OCI-M2 (cell line): ENCODE results near the gene NFIX.
"Not testable (repeated sequence)": the region's sequence is repeated elsewhere in the genome, so short reads cannot be mapped to it uniquely, and the experiment has no call there.

Experiments used
- DNase-seq: peaks from one replicate; lab custom pipeline; 2025; ENCODE audit not compliant: unreplicated experiment; lab: John Stamatoyannopoulos, UW

NFIX gene

GRCh38 chr19:12957389-12957952, 37.8 kb upstream of the NFIX start:
- not testable (repeated sequence) for DNase-seq

DNA sequence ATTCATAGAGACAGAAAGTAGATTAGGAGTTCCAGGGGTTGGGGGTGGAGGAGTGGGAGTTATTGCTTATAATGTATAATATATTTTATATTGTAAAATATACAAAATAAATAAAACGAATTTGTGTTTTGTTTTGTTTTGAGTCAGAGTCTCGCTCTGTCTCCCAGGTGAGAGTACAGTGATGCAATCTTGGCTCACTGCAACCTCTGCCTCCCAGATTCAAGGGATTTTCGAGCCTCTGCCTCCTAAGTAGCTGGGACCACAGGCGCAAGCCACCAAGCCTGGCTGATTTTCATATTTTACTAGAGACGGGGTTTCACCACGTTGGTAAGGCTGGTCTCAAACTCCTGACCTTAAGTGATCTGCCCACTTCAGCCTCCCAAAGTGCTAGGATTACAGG, 35.8 kb upstream of the NFIX start:
- DNase-seq = no peak

GRCh38 chr19:12965017-12965811, 30.1 kb upstream of the NFIX start:
- DNase-seq = no peak

DNA sequence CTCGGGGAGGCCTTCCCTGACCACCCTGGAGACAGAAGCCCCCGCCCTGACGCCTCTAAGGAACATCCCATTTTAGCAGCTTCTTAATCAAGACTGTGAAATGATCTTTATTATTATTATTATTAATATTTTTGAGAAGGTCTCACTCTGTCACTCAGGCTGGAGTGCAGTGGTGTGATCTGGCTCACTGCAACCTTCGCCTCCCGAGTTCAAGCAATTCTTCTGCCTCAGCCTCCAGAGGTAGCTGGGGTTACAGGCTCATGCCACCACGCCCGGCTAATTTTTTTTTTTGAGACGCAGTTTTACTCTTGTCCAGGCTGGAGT, 29.5 kb upstream of the NFIX start:
- DNase-seq = no peak

DNA sequence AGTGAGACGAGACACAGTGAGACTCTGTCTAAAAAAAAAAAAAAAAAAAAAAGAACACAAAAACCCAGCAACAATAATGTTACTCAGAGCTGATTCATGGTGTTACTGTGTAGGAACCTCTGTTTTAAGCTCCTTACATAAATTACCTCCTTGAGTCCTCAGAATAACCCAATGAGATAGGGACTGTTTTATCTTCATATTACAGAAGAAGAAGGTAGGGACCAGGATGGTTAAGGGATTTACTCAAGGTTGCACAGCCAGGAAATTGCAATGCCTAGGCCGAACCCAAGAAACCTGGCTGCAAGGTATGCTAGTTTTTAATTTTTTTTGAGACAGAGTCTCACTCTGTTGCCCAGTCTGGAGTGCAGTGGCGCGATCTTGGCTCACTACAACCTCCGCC, 27.4 kb upstream of the NFIX start:
- no peak for DNase-seq

DNA sequence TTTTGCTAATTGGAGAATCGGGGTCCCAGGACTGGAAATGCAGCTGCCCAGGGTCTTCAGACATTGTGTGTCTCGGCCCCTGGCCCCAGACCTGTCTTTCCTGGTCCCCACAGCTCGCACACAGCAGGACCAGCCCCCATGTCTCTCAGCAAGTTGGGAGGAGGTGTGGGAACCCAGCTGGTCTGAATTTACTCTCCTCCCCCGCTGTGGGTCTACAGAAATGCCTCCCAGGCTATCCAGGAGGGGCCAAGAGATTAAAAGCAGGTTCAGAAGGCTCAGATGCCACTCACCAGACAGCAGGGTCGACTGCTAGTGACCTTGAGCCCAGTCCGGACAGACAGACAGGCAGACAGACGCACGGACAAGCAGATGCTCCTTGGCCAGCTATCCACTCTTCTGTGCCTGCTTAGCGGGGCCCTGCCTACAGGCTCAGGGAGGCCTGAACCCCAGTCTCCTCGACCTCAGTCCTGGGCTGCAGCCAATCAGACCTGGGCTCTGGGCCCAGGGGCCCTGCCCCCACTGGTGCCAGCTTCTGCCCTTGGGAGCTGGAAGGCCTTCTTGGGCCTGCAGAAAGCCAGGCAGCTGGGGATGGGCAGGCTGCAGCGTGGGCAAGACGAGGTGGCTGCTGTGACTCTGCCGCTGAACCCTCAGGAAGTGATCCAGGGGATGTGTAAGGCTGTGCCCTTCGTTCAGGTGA, 25.8 kb upstream of the NFIX start, which contains the start of gene DAND5:
DAND5 (plus strand) TSS at position 285 of the 697 bp plus-strand sequence; CDS start at position 370, 85 bp downstream.
- no peak for DNase-seq

- no peak for DNase-seq
Observed at GRCh38 chr19:12970070-12970820, 25.0 kb upstream of the NFIX start.

DNA sequence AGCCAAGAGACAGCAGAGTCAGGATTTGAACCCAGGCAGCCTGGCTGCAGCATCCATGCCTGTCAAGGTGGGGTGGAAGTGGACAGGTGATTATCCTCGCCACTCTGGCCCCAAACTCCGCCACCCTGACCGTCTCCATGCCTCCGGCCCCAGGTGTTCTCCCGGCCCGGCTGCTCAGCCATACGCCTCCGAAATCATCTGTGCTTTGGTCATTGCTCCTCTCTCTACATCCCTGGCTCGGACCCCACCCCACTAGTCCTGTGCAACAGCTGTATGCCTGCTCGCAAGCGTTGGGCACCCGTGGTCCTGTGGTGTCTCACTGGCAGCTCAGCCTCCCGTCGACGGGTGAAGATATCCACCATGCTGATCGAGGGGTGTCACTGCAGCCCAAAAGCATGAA, 22.0 kb upstream of the NFIX start:
- no peak for DNase-seq

DNA sequence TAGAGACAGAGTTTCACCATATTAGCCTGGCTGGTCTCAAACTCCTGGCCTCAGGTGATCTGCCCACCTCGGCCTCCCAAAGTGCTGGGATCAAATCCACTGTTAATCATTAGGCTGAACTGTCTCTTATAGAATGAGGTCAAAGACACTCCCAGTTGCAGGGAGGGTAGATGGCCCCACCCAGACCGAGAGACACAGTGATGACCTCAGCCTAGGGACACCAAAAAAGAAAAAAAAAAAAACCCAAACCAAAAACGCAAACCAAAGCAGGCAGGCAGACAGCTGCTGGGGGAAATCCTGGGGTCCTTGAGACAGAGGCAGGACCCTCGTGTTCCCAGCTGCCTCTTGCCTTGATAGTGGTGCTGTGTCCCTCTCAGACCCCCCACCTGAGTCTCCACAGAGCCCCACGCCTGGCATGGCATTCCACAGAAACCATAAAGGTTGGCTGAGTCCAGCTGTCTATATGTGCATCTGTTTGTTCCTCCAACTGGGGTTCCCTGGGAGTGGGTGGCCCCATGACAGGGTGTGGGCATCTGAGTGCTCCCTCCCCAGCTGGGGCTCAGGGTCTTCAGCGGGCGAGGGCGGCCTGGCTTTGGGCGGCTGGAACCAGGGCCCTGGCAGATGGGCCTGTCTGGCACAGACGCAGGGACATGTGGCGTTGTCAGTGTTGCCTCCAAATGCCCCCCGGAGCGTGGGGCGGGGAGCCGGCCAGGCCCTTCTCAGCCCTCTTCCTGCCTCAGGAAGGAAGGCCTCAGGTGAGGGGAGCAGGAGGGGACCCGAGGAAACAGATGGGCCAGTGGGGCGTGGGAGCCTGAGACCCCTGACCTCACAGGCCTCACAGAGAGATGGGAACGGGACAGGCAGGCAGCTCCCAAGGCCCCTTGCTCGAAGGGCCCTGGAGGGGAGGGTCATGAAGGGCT, 20.7 kb upstream of the NFIX start:
- DNase-seq = no peak

- DNase-seq = no peak
Observed at GRCh38 chr19:12975221-12975741, 20.0 kb upstream of the NFIX start.

- not testable (repeated sequence) for DNase-seq
Observed at GRCh38 chr19:12976109-12976508, 19.2 kb upstream of the NFIX start.

DNA sequence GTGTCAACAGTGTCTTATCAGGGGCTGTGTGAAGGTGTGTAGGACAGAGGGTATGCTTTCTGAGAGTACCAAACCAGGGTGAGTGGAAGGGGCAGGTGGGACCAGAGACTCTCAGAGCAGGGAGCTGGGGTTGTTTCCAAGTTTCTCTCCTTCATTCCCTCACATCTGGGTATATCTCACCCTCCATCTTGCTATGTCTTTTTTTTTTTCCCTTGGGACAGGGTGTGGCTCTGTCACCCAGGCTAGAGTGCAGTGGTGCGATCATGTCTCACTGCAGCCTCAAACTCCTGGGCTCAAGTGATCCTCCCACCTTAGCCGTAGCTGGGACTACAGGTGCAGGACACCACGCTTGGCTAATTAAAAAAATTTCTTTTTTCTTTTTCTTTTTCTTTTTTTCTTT, 15.3 kb upstream of the NFIX start:
- no peak for DNase-seq

DNA sequence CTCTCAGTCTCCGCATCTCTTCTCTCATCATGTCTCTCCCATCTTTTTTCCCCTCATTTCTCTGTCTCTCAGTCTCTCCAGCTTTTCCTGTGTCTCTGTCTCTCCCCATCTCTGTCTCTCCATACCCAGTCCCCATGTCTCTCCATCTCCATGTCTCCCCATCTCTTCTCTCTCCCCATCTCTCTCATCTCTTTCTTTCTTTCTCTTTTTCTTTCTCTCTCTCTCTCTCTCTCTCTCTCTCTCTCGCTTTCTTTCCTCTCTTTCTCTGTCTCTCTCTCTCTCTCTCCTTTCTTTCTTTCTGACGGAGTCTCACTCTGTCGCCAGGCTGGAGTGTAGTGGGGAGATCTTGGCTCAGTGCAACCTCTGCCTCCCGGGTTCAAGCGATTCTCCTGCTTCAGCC, 12.6 kb upstream of the NFIX start:
- no peak for DNase-seq

DNA sequence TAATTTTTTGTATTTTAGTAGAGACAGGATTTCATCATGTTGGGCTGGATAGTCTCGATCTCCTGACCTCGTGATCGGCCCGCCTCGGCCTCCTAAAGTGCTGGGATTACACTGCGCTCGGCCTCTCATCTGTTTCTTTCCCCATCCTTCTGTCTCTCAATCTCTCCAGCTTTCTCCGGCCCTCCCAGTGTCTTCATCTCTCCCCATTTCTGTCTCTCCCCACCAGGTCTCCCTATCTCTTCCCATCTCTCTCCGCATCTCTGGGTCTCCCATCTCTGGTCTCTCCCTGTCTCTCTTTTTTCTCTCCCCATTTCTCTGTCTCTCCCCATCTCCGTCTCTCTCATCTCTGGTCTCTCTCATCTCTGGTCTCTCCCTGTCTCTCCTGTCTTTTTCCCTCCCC, 12.2 kb upstream of the NFIX start:
- no peak for DNase-seq

- DNase-seq = no peak
Observed at GRCh38 chr19:12983542-12984142, 11.6 kb upstream of the NFIX start.

- no peak for DNase-seq
Observed at GRCh38 chr19:12984143-12984627, 11.1 kb upstream of the NFIX start.

GRCh38 chr19:12984683-12985048, 10.6 kb upstream of the NFIX start:
- DNase-seq = no peak

DNA sequence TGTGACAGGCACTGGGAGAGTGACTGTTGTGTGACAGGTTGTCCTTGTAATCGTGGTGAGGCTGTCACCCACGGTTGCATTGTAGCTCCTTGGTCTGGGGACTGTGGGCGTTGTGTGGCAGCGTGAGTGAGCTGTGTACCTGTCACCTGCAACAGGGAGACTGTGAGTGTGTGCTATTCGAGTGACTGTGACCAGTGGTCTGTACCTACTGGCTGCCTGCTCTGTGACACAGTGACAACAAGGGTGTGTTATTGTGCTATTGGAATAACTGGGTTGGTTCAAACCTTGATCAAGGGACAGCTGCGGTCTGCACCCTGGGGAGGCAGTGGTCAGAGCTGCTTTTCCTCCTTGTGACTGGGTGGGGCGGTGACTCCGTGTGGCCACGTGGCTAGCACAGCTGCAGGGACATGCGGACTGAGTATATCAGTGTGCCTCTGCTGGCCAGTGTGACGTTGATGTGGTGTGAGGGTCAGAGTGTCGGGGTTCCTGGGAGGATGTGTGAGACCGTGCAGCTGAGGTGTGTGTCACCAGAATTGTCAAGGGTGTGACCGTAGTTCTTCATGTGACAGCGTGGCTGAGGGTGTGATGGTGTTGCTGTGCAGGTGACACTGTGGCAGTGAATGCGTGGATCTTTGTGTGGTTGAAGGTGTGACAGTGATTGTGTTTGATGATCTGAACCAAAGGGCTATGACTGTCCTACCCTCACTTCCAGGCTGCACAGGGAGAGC, 10.1 kb upstream of the NFIX start:
- no peak for DNase-seq

DNA sequence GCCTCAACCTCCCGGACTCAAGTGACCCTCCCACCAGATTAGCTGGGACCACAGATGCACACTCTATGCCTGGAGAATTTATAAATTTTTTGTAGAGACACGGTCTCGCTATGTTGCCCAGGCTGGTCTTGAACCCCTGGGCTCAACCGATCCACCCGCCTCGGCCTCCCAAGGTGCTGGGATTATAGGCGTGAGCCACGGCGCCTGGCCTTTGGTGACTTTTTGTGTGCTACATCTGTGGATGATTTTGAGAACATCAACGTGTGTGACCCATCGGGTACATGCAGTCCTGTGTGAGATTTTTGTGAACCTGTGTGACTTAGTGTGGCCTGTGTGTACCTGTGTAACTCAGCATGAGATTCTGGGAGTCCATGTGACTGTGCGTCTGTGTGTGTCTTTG, 8.5 kb upstream of the NFIX start:
- no peak for DNase-seq
